Esophagus muscularis mucosa (tissue), 4 donors: ENCODE data around the gene IFT57. TPM values are rescaled to one million over a fixed set of nuclear protein-coding genes. Genes with fewer than 3 reads are reported as not detected.

Source experiments
- DNase-seq: peaks from one replicate; pipeline ENCODE4 v3.0.0-alpha.2; 2017; ENCODE audit errors: extremely low spot score
- H3K27ac ChIP-seq, 4 donors: fragments of 200-600 bp; sonication (generic); replicated peaks in 1 of 4; 1 replicate in 3 of 4; 2 replicates in 1 of 4; pipeline ENCODE4 v1.5.1; 2016 to 2019; ENCODE audit warnings: mild to moderate bottlenecking in 1 of 4
- H3K27me3 ChIP-seq, 4 donors: fragments of 200-600 bp; sonication (generic); one replicate each; pipeline versions ENCODE4 v1.5.1 to v1.6.0; 2016 to 2019
- H3K36me3 ChIP-seq, 4 donors: fragments of 200-600 bp; sonication (generic); one replicate each; pipeline ENCODE4 v1.5.1; 2016 to 2019
- H3K4me1 ChIP-seq, 4 donors: fragments of 200-600 bp; sonication (generic); one replicate each; pipeline ENCODE4 v1.5.1; 2016 to 2019
- H3K4me3 ChIP-seq, 4 donors: fragments of 200-600 bp; sonication (generic); 1 replicate in 2 of 4; 2 replicates in 2 of 4; pipeline ENCODE4 v1.5.1; 2016 to 2019; ENCODE audit warnings: mild to moderate bottlenecking in 4 of 4, moderate library complexity in 1 of 4
- H3K9me3 ChIP-seq, 4 donors: fragments of 200-600 bp; sonication (generic); 1 replicate in 3 of 4; 2 replicates in 1 of 4; pipeline ENCODE4 v1.5.1; 2016 to 2019
- CTCF ChIP-seq, 3 experiments: fragments of 200-600 bp in 2 of 3; fragments of 450-650 bp in 1 of 3; sonication (generic) in 2 of 3; IDR thresholded peaks; one replicate each; pipeline ENCODE4 v1.5.1; 2017 to 2019; ENCODE audit warnings: antibody characterized with exemption in 3 of 3, mild to moderate bottlenecking in 2 of 3, moderate library complexity in 1 of 3
- EP300 ChIP-seq: sonication (generic); formaldehyde crosslinking; IDR thresholded peaks from one replicate; pipeline ENCODE4 v1.6.1; 2017; ENCODE audit warnings: antibody characterized with exemption
- POLR2A ChIP-seq: fragments of 450-650 bp; IDR thresholded peaks from one replicate; pipeline ENCODE4 v1.6.1; 2017; ENCODE audit warnings: antibody characterized with exemption, moderate library complexity, mild to moderate bottlenecking, low read depth
- POLR2AphosphoS5 ChIP-seq, 2 donors: sonication (generic); formaldehyde crosslinking; IDR thresholded peaks; one replicate each; pipeline ENCODE4 v1.6.1; 2017; ENCODE audit warnings: antibody characterized with exemption in 2 of 2
- WGBS: methylation state at CpG from one replicate; pipeline ENCODE4 v1.1.5; 2018; 5-methylcytosine and 5-hydroxymethylcytosine counted together
- intact Hi-C: fragments of 100-400 bp; cut with DNase I; formaldehyde crosslinking; loops from one replicate; pipeline ENCODE4 v1.15.1; 2023
- total RNA-seq, 4 donors: library from RNA; depleted of rRNA; stranded (reverse); fragments of >200 nt; gene quantifications; one replicate each; pipeline versions ENCODE4 v1.1.0 to v1.2.1, GENCODE V29; 2016

IFT57 gene
- total RNA-seq, 4 donors from 2014 or later, result 52.3 to 82.4 (median 61.4) TPM

GRCh38 chr3:108136561-108137459, 85.4 kb downstream of the IFT57 start:
- Histone ChIP-seq H3K4me3 (no peak overlapping the region), H3K27ac (no peak overlapping the region), H3K27me3 (no peaks in the 10 kb centered on the region), H3K4me1 (peaks cover 0 to 12% (median 7%) of the 10 kb centered on the region in 4 donors), H3K9me3 (no peaks in the 10 kb centered on the region), H3K36me3 (no peaks in the 10 kb centered on the region)
- 81% methylated on average over 13 of the region's 13 CpGs for WGBS
- intact Hi-C loops, result no loop called here
- TF ChIP-seq EP300 (no peak), POLR2A (no peak)
- DNase-seq, result no peak

- Histone ChIP-seq H3K4me3 (no peak overlapping the region), H3K27ac (no peak overlapping the region), H3K4me1 (peaks cover 0 to 19% (median 7%) of the 10 kb centered on the region in 4 donors), H3K36me3 (no peaks in the 10 kb centered on the region), H3K27me3 (no peaks in the 10 kb centered on the region), H3K9me3 (no peaks in the 10 kb centered on the region)
- 80% methylated on average over 1 of the region's 1 CpG for WGBS
- no peak for DNase-seq
- intact Hi-C loops, result no loop called here
- TF ChIP-seq EP300 (no peak), CTCF (IDR thresholded peaks at IDR 0.05) (no peak), POLR2AphosphoS5 (IDR thresholded peaks at IDR 0.05) (no peak), POLR2A (no peak)
These were observed 87.7 kb downstream of the IFT57 start for GRCh38 chr3:108134555-108134880.

GRCh38 chr3:108133858-108134554, 88.2 kb downstream of the IFT57 start:
- DNase-seq, result no peak
- Histone ChIP-seq H3K27ac (no peak overlapping the region), H3K4me1 (peaks cover 0 to 19% (median 7%) of the 10 kb centered on the region in 4 donors), H3K9me3 (no peaks in the 10 kb centered on the region), H3K4me3 (no peak overlapping the region), H3K27me3 (no peaks in the 10 kb centered on the region), H3K36me3 (no peaks in the 10 kb centered on the region)
- intact Hi-C loops, result no loop called here
- WGBS, result 88% methylated on average over 5 of the region's 5 CpGs
- no peak for TF ChIP-seq CTCF (IDR thresholded peaks at IDR 0.05)
- TF ChIP-seq POLR2A, result no peak
- TF ChIP-seq EP300, result no peak
- TF ChIP-seq POLR2AphosphoS5 (IDR thresholded peaks at IDR 0.05), result no peak

- Histone ChIP-seq H3K27ac (no peak overlapping the region), H3K27me3 (no peaks in the 10 kb centered on the region), H3K4me3 (no peak overlapping the region), H3K9me3 (no peaks in the 10 kb centered on the region), H3K36me3 (no peaks in the 10 kb centered on the region), H3K4me1 (peaks cover 0 to 19% (median 7%) of the 10 kb centered on the region in 4 donors)
- intact Hi-C loops, result no loop called here
- DNase-seq, result no peak
- TF ChIP-seq POLR2AphosphoS5 (IDR thresholded peaks at IDR 0.05), result no peak
- TF ChIP-seq CTCF (IDR thresholded peaks at IDR 0.05), result no peak
- TF ChIP-seq EP300, result no peak
These were observed 89.2 kb downstream of the IFT57 start for GRCh38 chr3:108133048-108133369.

GRCh38 chr3:108131475-108132134, 90.6 kb downstream of the IFT57 start:
- DNase-seq, result no peak
- intact Hi-C loops, result no loop called here
- no peak for TF ChIP-seq EP300
- no peak for TF ChIP-seq POLR2A
- no peak for TF ChIP-seq POLR2AphosphoS5 (IDR thresholded peaks at IDR 0.05)
- no peak for TF ChIP-seq CTCF (IDR thresholded peaks at IDR 0.05)
- H3K4me3 ChIP-seq, result no peak overlapping the region
- no peak overlapping the region for H3K27ac ChIP-seq
- H3K4me1 ChIP-seq, result peaks cover 0 to 19% (median 7%) of the 10 kb centered on the region in 4 donors
- H3K9me3 ChIP-seq, result no peaks in the 10 kb centered on the region
- no peaks in the 10 kb centered on the region for H3K27me3 ChIP-seq
- no peaks in the 10 kb centered on the region for H3K36me3 ChIP-seq
- 82% methylated on average over 9 of the region's 9 CpGs for WGBS
